ENCODE results near the gene BBS5.

DNA sequence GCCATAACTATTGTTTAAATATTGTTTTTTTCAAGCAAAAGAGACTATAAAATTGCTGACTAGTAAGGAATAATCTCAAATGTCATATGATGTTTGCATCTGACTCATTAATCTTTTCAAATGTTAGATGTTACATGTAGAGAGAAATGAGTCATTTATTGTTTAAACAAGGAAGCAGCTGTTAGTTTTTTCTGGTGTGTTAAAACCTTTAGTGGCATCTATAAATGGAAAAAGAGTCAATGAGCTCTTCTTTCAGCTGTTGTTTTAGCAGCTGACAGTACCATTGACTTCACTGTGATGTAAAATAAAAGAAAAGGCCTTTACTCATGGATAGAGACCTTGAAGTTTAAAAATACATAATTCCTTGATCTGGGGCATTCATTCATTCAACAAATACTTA lies 28.4 kb downstream of the BBS5 start:
- TF ChIP-seq POLR2A (IDR thresholded peaks at IDR 0.05), result no peak
- TF ChIP-seq, protein P1, sequence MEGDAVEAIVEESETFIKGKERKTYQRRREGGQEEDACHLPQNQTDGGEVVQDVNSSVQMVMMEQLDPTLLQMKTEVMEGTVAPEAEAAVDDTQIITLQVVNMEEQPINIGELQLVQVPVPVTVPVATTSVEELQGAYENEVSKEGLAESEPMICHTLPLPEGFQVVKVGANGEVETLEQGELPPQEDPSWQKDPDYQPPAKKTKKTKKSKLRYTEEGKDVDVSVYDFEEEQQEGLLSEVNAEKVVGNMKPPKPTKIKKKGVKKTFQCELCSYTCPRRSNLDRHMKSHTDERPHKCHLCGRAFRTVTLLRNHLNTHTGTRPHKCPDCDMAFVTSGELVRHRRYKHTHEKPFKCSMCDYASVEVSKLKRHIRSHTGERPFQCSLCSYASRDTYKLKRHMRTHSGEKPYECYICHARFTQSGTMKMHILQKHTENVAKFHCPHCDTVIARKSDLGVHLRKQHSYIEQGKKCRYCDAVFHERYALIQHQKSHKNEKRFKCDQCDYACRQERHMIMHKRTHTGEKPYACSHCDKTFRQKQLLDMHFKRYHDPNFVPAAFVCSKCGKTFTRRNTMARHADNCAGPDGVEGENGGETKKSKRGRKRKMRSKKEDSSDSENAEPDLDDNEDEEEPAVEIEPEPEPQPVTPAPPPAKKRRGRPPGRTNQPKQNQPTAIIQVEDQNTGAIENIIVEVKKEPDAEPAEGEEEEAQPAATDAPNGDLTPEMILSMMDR (IDR thresholded peaks at IDR 0.05), result no peak
